Gastroesophageal sphincter (tissue), 3 donors: ENCODE data around the gene GPR62.

ENCODE experiments used
- POLR2A ChIP-seq, 2 donors: fragments of 450-650 bp; IDR thresholded peaks; one replicate each; pipeline ENCODE4 v1.6.1; 2017; ENCODE audit warnings: antibody characterized with exemption in 2 of 2, mild to moderate bottlenecking in 2 of 2, moderate library complexity in 1 of 2
- POLR2AphosphoS5 ChIP-seq: sonication (generic); formaldehyde crosslinking; IDR thresholded peaks from one replicate; pipeline ENCODE4 v1.6.1; 2017; ENCODE audit warnings: antibody characterized with exemption
- TF ChIP-seq, protein P1 (sequence below), 4 experiments: fragments of 200-600 bp in 2 of 4; fragments of 450-650 bp in 2 of 4; sonication (generic) in 1 of 4; IDR thresholded peaks; one replicate each; pipeline ENCODE4 v1.5.1; 2017 to 2019; ENCODE audit warnings: antibody characterized with exemption in 4 of 4, mild to moderate bottlenecking in 2 of 4, moderate library complexity in 2 of 4

- TF ChIP-seq, protein P1, sequence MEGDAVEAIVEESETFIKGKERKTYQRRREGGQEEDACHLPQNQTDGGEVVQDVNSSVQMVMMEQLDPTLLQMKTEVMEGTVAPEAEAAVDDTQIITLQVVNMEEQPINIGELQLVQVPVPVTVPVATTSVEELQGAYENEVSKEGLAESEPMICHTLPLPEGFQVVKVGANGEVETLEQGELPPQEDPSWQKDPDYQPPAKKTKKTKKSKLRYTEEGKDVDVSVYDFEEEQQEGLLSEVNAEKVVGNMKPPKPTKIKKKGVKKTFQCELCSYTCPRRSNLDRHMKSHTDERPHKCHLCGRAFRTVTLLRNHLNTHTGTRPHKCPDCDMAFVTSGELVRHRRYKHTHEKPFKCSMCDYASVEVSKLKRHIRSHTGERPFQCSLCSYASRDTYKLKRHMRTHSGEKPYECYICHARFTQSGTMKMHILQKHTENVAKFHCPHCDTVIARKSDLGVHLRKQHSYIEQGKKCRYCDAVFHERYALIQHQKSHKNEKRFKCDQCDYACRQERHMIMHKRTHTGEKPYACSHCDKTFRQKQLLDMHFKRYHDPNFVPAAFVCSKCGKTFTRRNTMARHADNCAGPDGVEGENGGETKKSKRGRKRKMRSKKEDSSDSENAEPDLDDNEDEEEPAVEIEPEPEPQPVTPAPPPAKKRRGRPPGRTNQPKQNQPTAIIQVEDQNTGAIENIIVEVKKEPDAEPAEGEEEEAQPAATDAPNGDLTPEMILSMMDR (IDR thresholded peaks at IDR 0.05), result no peak
- TF ChIP-seq POLR2A (IDR thresholded peaks at IDR 0.05), result no peak
- no peak for TF ChIP-seq POLR2AphosphoS5
Measured at GRCh38 chr3:51937014-51937413, 18.2 kb upstream of the GPR62 start.
